ENCODE measurements around the gene FHOD3.

Gene FHOD3

DNA sequence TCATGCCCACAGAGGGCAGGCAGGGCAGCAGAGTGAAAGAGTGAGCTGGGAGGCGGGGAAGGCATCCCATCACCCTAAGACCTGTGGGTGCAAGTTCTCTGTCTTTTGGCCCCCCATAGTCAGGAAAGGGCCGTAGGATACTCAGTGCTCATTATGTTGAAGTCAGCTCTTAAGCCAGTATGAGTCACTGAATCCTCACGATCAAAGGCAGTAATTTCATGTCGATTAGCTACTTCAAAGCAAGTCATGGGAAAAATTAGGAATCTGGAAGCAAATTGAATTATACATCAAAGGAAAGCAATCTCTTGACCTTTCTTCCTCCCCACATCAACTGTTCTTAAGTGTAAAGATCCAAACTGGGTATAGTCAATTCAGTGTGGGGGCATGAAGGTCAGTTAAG, 178.9 kb downstream of the FHOD3 start:
- DNase-seq (ENCODE audit: low read depth in 2 of 2) = no peak

DNA sequence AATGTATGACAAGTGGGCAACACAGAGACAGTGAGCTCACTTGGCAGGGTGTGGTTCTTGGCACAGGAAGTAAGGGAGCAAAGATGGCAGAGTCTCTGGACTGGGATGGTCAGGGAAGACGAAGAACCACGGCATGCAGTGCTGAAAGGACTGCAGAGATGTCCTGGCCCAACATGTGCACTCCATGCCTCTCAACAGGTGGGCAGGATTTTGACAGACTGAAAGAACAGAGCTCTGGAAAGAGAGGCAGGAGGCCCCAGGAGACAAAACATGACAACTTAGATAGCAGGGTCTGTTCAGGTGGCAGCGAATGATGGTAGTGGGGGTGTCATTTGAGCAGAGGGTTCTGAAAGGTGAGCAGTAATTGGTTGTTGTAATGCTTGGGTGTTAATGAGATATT, 180.3 kb downstream of the FHOD3 start:
- no peak for DNase-seq (ENCODE audit: low read depth in 2 of 2)

DNA sequence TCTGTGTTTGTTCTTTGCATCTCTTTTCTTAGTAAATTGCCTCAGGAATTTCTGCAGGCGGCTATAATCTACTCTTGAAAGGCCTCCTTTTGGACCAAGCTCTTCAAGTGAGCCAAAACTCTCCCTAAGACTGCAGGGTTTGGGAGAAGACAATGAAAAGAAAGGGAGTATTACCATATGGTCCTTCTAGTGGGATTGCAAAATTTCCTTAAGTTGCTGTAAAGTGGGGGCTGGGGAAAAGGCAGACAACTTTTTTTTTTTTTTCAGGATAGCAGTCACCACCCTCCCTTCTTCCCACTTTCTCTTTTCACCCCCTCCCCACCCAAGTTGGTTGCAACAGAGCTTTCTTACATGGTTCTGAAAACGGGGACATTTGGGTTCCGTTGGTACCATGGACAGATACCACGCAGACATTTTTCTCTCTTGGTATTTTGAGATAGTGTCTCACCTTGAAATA, 183.7 kb downstream of the FHOD3 start:
- no peak for DNase-seq (ENCODE audit: low read depth in 2 of 2)

DNA sequence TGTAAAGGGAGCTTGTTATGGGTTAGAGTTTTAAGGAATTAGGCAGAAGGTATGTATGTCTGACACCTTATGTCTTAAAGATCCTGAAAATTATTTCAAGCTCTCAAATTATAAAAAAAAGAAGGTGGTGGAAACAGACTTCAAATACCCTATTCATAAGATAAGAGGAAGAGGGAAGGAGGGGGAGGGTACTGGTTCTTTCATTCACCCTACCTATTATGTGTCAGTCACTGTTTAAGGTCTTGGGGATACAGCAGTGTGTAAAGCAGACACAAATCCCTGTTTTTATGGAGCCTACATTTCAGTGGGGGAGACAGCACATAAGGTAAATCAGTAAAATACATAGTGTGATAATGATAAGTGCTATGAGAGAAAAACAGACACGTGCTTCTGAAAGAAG, 184.4 kb downstream of the FHOD3 start:
- no peak for DNase-seq (ENCODE audit: low read depth in 2 of 2)

DNA sequence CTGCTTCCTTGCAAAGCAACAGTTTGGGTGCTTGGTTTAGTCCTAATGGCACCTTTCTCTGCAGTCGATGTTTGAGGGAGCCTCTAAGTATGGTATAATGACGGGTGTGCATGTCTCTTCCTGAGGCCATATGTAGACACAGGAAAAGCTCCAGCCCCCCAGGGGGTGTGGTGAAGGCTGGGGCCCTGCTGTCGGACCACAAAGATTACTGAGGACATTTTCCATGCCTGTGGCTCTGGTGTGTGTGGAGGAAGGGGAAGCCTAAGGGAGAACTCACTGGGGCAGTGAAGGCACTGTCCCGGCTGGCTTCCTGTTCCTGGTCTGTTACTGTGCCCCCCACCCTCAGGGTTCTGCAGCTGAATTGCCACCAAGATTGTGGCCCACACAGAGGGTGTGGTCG, 187.1 kb downstream of the FHOD3 start:
- no peak for DNase-seq (ENCODE audit: low read depth in 2 of 2)

DNA sequence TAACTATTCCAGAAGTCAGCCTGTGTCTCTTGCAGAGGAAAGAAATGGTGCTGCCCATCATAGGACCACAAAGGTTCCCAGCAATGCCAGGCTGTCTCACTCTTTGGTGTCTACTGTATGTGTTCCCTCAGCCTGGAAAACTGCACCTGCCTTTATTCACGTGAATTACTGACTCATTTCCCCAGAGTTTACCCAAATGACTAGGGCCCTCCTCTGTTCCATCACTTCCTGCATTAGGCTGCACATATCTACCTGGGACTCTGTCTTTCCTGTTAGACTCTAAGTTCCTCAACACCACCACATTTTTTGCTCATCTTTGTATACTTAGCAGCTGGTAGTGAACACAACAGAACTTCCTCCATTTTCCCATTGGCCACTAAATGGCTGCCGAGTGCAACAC, 188.3 kb downstream of the FHOD3 start:
- no peak for DNase-seq (ENCODE audit: low read depth in 2 of 2)

DNA sequence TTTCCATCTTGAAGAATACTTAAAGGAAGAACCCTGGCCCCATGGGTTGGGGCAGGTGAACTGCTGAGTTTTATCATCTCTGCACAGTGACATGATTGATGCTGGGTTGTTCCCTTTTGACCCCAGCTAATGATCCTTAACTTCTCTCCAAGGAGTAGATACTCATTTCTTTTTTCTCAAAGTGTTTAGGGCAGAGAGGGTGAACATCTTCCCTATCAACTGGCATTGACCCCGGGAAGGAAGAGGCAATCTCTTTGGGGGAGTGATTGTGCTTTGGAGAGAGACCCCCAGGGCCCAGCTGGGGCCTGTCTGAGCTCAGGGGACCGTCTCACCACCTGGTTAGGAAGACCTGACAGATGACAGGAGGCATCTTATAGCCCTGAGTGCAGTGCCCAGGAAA, 190.6 kb downstream of the FHOD3 start:
- DNase-seq (ENCODE audit: low read depth in 2 of 2) = no peak

DNA sequence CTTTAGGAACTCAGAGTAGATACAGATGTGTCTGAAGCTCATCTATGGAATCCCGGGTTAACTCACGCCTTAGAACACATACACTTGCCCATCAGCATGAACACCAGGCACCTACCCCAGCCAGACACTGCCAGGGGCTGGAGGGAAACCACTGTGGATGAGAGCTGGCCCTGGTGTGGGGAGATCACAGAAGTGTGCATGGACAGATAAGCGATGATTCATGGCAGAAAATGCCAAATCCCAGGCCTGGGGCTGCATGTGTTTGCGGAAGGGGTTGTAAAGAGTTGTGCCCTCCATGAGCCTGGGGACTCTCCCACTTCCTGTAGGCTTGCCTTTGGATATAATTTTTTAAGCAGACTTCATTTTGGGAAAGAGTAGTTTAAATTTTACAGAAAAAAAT, 193.4 kb downstream of the FHOD3 start:
- no peak for DNase-seq (ENCODE audit: low read depth in 2 of 2)

DNA sequence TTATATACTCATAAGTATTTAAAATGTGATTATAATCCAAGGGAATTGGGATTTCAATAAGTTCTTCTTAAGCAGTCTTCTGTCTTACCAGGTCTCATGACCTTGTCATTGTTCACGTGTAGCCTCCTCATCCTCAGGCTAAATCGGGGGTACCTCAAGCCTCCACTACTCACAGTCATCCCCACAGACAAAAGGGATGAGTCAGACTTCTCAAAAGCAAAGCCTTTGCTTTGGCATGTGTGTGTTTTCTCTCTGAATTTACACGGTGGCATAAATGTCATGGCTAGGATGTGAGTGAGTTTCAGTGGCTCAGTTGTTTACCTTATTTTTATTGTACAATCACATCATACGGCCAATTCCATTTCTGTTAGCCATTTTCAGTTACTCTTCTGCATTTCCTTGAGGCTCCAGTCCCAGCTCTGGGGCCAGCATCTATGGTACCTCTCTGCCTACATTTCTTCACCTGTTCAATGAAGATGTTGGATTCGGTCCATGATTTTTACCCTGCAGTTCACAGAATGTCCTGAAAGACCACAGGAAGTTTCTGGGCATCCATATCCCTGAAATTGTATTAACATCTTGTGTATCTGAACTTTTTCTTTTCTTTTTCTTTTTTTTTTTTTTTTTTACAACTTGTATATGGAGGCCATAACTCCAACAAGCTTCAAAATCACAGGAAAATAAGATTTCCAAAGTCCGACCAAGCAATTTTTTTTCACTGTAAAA, 195.3 kb downstream of the FHOD3 start:
- no peak for DNase-seq (ENCODE audit: low read depth in 2 of 2)

DNA sequence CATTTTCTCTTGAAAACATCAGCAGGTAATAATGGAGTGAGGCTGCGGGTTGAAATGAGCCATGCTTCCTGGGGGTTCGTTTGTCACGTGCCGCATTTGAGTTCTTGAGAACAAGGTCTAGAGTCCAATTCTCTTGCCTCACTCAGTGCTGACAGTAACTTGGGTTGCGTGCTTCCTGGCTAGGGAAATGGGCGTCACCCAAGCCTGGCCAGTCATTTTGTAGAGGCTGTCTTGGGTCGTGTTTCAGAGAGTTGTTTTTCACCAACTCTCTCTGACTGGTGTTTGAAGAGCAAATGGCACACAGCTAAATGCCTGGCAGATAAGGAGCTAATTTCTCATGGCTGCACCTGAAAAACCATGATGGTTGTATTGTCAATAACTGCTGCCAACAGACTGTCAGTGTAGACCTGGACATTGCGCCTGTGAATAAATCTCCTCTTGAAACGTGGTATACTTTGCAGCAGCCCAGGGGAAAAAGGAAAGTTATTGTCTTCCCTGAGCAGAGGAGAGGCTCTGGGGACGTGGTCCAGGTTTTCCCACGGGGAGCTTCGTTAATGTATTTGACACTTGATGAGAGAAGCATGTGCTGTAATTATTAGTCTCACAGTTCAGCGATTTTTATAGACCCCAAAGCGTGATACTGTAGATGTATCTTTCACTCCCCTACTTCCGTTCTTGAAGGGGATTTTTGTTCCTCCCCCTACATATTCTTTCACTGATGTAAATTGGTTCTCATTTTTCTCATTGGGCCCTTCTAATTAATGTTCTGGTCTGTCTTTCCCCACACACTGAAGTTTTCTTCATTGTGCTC, 196.0 kb downstream of the FHOD3 start:
- no peak for DNase-seq (ENCODE audit: low read depth in 2 of 2)

DNA sequence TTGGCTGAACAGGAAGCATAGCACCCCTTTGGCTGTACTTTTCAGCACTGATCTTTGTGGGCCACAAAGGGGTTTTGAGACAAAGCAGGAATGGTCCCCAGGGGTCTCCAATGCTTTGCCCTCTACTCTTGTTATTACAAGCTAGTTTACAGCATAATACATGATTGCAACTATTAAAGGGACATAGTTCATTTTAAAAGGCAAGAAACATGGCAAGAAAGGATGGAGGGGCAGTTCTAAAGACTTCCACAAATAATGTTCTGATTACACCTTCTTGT, 196.6 kb downstream of the FHOD3 start:
- no peak for DNase-seq (ENCODE audit: low read depth in 2 of 2)

DNA sequence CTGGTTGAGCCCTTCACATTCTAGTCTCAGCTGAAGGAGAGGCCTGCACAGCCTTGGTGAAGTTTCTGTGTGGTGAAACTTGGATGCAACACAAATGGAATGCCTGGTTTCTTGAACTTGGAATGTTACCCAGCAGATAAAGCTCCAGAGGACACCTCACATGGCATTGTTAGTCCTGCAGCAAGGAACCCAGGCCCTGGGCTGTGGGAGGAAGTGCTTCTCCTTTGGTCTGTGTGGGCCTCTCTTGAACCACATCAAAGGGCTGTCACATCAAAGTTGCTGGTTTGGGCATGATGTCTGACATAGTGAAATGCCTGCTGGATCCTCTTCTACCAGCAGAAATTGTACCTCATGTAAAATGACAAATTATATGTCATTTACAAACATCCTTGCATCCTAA, 198.5 kb downstream of the FHOD3 start:
- no peak for DNase-seq (ENCODE audit: low read depth in 2 of 2)

DNA sequence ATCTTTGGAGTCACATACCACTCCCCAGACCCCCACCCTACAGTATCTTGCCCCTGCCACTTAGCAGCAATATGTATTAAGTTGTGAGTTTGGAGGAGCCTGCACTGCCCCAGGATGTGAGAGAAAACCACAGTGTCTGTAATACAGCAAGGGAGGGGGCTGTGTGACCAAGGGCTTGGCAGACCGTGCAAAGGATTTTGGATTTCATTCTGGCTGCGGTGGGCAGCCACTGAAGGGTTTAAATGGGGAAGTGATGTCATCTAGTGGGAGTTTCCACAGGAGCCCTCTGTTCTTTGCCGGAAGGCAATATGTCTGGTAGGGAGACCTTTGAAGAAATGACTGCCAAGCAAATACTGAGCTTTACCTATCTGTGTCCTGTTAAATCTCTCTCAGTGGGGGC, 202.4 kb downstream of the FHOD3 start:
- no peak for DNase-seq (ENCODE audit: low read depth in 2 of 2)

DNA sequence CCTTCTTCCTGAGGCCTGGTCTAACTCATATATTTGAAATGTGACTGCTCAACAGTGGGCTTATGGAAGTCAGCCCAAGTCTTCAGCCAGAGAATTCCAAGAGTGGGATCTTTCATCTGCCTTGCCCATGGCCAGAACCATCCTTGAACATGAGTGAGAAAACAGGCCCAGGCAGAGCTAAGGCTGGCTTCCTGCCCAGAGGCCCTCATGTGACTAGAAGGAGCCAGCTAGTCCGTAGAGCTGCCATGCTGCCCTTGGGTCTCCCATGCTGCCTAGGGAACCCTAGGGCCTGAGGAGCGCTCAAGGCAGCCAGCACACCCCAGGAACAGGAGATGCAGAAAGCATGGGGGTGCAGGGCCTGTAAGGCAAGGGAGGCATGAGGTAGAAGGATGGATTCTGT, 203.6 kb downstream of the FHOD3 start:
- no peak for DNase-seq (ENCODE audit: low read depth in 2 of 2)

DNA sequence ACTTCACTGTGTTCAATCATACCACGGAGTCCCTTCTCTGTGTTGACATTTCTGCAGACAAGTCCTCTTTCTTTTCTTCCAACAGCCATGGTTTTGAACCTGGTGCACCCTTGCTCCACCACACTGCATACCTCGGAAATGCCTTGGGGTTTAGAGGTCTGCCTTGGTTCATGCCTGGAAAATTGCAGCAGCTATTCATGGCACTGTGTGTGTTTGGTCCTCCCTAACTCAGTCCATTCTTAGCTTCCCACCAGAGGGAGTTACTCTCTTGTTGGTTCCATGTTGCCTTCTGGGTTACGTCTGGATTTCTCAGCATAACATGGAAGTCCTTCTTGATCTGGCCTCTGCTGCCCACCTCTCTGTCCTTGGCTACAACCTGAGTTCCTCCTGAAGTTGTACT, 206.0 kb downstream of the FHOD3 start:
- no peak for DNase-seq (ENCODE audit: low read depth in 2 of 2)

DNA sequence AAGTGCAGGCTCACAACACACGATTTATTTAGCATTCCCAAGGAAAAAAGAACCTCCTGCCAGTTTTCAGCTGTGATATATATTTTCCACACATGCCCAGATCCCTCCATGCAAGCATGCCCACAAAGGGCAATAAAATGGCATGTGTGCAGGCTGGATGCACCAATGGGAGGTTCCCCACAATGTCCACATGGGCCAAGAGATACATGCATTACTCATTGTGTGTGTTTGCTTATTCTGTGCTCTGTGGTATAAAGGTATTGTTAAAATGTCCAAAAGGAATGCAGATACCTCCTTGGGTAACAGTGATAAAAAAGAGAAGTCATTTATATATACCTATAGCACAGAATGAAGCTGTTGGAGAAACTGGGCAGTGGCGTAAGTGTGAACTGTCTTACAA, 207.4 kb downstream of the FHOD3 start:
- no peak for DNase-seq (ENCODE audit: low read depth in 2 of 2)

DNA sequence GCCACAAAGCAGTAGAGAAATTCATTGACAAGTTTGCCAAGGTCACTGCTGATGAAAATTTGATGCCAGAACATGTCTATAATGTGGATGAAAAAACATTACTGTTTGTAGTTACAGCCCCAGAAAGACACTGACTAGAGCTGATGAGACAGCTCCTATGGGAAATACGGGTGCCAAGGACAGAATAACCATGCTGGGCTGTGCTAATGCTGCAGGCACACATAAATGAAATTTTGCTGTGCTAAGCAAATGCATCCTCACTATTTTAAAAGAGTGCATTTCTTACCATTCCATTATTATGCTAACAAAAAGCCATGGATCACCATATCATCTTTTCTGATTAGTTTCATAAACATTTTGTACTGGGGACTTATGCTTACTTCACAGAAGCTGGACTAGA, 208.2 kb downstream of the FHOD3 start:
- no peak for DNase-seq (ENCODE audit: low read depth in 2 of 2)

DNA sequence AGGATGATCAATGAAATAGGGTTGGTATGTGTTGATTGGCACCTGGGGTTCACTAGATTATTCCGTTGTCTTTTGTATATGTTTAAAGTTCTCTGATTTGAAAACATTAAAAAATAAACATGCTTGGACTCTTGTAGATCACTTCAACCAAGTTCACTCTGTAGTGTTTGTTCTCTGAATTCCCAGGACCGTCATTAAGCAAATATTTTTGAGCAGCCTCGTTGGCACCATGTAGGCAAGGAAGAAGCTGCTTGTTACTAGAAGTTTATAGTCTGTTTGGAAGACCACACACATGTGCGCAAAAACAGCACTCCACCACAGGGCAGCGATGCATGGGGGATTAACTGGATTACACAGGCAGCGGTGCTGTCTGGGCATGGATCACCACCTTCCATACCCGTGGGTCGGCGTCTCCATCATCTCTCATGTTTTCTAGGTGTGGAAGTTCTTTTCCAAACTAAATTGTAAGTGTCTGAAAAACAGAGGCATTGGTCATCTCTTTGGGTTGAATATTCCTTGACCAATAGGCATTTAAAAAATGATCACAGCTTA, 212.2 kb downstream of the FHOD3 start:
- no peak for DNase-seq (ENCODE audit: low read depth in 2 of 2)

DNA sequence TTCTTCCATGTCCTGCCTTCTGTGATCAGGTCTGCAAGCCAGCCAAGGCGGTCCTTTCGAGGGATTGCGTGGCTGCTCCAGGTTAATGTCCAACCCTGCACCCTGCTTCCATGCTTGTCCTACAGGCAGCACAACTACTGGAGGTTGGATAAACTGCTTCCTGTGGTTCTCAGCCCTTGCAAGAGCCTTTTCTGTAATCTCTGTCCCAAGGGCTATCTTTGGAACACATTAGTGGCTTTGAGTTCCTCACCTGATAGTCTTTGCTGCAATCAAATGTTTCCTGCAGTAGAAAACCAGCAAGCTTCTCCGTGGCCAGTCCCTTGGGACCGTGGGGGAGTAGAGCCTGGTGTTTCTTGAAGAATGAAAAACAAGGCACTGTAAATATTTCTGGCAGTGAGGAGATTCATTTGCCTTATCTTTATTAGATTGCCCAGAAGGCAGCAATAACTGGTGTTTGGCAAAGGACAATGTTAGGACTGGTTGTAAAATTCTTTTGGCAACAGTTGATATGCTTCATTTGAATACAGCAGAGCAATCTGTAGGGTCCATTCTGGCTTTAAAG, 214.4 kb downstream of the FHOD3 start:
- no peak for DNase-seq (ENCODE audit: low read depth in 2 of 2)

DNA sequence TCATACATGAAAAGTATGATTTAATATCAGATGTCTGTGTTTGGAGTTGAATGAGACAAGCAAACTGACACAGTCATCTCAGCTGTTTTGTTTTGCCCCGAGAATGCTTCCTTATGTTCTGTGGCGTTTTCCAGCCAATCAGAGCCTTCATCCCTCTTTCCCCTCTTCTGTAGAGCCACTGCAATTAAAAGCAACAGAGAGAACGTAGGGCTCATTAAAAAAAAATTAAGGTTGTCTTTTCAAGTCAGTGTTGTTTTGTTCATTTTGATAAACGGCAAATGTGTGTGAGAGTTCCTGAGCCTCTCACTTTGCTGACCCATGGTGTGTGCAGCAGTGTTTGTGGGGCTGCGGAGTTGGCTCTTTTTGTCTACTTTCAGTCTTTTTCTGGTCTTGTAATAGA, 216.0 kb downstream of the FHOD3 start:
- DNase-seq (ENCODE audit: low read depth in 2 of 2) = no peak

DNA sequence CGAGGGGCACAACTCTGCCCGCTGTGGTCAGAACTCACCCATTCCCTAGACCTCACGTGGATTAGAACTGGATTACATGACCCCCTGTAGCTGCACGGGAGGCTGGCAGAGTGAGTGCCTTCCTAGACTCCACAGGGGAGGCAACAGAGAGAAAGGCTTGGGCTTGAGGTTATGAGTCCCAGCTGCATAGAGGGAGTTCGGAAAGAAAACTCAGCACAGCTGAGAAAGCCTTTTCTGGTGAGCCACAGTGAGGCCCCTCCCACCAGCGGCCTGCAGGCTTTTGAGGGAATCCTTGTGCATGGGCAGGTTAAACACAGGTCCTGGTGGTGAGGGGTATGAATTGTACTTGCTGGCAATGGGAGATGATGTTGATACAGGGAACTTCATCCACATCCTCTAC, 217.3 kb downstream of the FHOD3 start:
- DNase-seq (ENCODE audit: low read depth in 2 of 2) = no peak

DNA sequence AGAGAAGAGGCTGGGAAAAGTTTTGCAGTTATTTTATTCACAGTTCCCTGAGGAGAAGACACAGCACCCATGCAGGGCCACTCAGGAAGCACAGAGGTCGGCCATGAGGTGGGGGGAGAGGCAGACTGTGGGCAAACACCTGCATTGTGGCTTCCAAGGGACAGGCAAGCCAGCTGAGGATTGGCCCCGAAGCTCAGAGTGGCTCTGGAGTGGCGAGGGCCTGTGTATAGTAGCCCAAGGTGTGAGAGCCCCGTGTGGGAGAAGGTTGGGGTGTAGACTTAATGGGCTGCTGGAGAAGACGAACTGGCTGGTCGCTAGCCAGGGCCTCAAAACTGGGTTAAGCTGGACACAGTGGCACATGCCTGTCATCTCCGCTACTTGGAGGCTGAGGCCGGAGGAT, 218.7 kb downstream of the FHOD3 start:
- DNase-seq (ENCODE audit: low read depth in 2 of 2) = no peak

DNA sequence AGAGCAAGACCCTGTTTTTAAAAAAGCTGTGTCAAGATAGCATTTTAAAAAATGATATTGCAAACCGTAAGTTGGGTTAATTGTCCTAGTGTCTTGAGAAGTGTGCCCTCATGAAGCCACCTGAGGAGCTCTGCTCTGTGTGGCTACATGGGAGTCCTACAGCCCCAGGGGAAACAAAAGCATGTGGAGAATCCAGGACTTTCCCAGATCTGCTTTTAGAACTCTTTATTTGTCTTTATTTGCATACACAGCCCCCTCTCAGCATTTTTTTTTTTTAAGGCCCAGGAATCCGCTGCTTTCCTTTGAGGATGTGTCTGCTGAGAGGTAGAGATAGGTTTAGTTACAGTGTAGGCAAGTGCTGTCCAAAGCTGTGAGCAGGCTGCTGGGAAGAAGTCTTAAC, 219.2 kb downstream of the FHOD3 start:
- no peak for DNase-seq (ENCODE audit: low read depth in 2 of 2)
